Stimulated activated effector memory CD8-positive, alpha-beta T cell treated with anti-CD3 and anti-CD28 coated beads, Interleukin-12 subunit alpha, Interleukin-12 subunit beta, amount 100 ng/mL, for 72 hours (primary cell): ENCODE measurements around the gene RPH3AL.
"Not testable (repeated sequence)": the region's sequence is repeated elsewhere in the genome, so short reads cannot be mapped to it uniquely, and the experiment has no call there.

Experiments
- ATAC-seq: fragments of 150-1000 bp; cut with Tn5 transposase; 2 replicates; pipeline ENCODE4 v1.10.0; 2021
- DNase-seq, 2 donors: peaks; one replicate each; pipeline ENCODE4 v3.0.0; 2021 to 2022; ENCODE audit warnings: low spot score in 2 of 2
- H3K27ac Mint-ChIP-seq: one replicate; pipeline ENCODE4 v1.8.0; 2022; ENCODE audit warnings: mild to moderate bottlenecking, mixed read lengths
- H3K36me3 Mint-ChIP-seq: one replicate; pipeline ENCODE4 v1.8.0; 2022; ENCODE audit warnings: mild to moderate bottlenecking, mixed read lengths
- H3K4me1 Mint-ChIP-seq: one replicate; pipeline ENCODE4 v1.8.0; 2022; ENCODE audit warnings: mixed read lengths
- H3K4me3 Mint-ChIP-seq: one replicate; pipeline ENCODE4 v1.8.0; 2022; ENCODE audit warnings: mild to moderate bottlenecking, mixed read lengths
- H3K9me3 Mint-ChIP-seq: one replicate; pipeline ENCODE4 v1.8.0; 2022; ENCODE audit warnings: mixed read lengths

The RPH3AL gene

DNA sequence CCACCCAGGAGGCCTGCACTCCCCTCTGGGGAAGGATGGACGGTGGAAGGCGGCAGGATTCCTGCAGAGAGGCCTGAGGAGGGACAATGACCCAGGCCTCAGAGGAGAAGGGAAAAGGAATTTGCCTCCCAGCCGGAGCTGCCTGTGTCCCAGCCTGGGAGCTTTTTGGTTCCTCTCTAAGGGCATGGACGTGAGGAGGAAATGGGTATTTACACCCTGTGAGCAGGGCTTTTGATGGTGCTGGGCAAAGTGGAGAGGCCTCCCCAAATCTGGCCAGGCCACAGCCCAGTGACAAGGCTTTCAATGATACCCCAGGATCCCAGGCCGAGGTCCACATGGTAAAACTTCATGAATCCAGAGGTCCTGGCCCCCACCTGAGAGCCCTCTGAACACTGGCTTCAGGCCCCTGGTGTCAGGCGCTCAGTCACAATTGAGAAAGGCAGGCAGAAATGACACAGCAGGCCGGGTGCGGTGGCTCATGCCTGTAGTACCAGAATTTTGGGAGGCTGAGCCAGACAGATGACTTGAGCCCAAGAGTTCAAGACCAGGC lies 115.1 kb downstream of the RPH3AL start:
- ATAC-seq: no peak
- Mint-ChIP-seq H3K27ac (no peak overlapping the region), H3K36me3 (no peaks in the 10 kb centered on the region), H3K9me3 (no peaks in the 10 kb centered on the region), H3K4me1 (no peaks in the 10 kb centered on the region), H3K4me3 (no peak overlapping the region)
- no peak for DNase-seq

DNA sequence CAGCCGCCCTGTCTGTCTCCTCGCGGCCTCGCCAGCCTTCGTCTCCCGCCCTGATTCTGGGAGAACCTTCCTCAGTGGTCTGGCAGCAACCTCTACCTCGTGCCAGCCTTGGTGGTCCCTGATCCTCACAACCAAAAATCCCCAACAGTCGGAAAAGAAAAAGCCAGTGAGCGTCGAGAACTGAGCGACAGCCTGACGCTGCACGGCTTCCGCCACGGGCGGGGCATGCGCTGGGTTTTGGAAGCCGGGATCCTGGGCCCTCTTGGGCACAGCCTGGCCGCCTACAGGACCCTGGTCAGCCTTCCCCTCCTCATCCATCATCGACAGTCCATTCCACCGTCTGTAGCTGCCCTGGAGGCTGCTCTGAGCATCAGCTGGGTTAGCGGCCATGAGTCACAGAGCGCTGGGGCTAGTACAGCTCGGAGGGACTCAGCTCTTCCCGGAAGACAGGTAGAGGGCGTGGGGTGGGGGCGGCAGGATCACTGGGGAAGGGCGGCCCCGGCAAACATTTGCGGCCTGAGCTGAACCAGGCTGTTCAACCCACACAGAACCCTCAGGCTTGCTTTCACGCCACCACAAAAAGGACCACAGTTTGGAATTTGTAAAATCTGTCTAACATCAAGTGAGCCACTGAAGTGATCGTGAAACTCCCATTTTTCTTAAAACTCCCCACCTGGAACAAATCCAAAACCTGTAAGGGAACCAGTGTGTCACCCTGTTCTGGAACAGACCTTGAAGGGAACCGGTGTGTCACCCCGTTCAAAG lies 115.8 kb downstream of the RPH3AL start:
- H3K4me1 Mint-ChIP-seq: no peaks in the 10 kb centered on the region
- H3K36me3 Mint-ChIP-seq: no peaks in the 10 kb centered on the region
- no peak overlapping the region for H3K4me3 Mint-ChIP-seq
- DNase-seq (no peak), ATAC-seq (no peak)
- no peak overlapping the region for H3K27ac Mint-ChIP-seq
- H3K9me3 Mint-ChIP-seq: no peaks in the 10 kb centered on the region

- Mint-ChIP-seq H3K4me3 (no peak overlapping the region), H3K27ac (no peak overlapping the region), H3K4me1 (no peaks in the 10 kb centered on the region), H3K36me3 (no peaks in the 10 kb centered on the region), H3K9me3 (no peaks in the 10 kb centered on the region)
- ATAC-seq (no peak), DNase-seq (no peak)
Measured at GRCh38 chr17:235831-236640, 116.6 kb downstream of the RPH3AL start.

DNA sequence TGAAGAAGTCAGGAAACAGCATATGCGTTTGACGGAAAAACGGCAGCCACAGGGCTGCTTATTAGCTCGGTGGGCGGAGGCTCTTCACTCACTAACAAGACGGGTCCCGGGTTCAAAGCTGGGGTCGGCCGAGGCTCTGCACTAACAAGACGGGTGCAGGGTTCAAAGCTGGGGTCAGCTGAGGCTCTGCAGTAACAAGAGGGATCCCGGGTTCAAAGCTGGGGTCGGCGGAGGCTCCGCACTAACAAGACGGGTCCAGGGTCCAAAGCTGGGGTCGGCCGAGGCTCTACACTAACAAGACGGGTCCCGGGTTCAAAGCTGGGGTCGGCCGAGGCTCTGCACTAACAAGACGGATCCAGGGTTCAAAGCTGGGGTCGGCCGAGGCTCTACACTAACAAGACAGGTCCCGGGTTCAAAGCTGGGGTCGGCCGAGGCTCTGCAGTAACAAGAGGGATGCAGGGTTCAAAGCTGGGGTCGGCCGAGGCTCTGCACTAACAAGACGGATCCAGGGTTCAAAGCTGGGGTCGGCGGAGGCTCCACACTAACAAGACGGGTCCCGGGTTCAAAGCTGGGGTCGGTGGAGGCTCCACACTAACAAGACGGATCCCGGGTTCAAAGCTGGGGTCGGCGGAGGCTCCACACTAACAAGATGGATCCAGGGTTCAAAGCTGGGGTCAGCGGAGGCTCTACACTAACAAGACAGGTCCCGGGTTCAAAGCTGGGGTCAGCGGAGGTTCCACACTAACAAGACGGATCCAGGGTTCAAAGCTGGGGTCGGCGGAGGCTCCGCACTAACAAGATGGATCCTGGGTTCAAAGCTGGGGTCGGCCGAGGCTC lies 117.4 kb downstream of the RPH3AL start:
- not testable (repeated sequence) for H3K4me1 Mint-ChIP-seq, ATAC-seq, H3K9me3 Mint-ChIP-seq, H3K27ac Mint-ChIP-seq, H3K4me3 Mint-ChIP-seq, H3K36me3 Mint-ChIP-seq, DNase-seq

- H3K27ac Mint-ChIP-seq, H3K9me3 Mint-ChIP-seq, DNase-seq, H3K4me1 Mint-ChIP-seq, ATAC-seq, H3K36me3 Mint-ChIP-seq, H3K4me3 Mint-ChIP-seq: not testable (repeated sequence)
Measured at GRCh38 chr17:234163-234993, 118.2 kb downstream of the RPH3AL start.

DNA sequence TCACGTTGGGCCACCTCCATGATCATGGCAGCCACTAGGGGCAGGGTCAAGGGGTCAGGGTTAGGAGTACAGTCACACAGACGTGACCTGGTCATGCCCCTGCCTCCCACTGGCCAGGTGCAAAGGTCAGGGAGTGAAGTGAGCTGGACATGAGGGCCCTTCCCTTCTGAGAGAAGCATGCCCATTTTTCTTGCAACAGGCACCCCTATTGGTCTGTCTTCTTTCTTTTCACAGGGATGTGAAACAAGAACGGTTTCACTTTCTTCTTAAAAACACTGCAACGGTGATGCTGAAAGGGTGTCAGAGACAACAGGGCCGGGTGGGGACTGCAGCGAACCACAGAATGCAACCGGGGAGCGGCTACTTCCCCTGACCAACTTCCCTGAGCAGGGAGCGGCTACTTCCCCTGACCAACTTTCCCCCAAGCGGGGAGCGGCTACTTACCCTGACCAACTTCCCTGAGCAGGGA lies 119.1 kb downstream of the RPH3AL start:
- Mint-ChIP-seq H3K4me1 (no peaks in the 10 kb centered on the region), H3K4me3 (no peak overlapping the region), H3K9me3 (no peaks in the 10 kb centered on the region), H3K27ac (no peak overlapping the region), H3K36me3 (no peaks in the 10 kb centered on the region)
- no peak for DNase-seq
- no peak for ATAC-seq

DNA sequence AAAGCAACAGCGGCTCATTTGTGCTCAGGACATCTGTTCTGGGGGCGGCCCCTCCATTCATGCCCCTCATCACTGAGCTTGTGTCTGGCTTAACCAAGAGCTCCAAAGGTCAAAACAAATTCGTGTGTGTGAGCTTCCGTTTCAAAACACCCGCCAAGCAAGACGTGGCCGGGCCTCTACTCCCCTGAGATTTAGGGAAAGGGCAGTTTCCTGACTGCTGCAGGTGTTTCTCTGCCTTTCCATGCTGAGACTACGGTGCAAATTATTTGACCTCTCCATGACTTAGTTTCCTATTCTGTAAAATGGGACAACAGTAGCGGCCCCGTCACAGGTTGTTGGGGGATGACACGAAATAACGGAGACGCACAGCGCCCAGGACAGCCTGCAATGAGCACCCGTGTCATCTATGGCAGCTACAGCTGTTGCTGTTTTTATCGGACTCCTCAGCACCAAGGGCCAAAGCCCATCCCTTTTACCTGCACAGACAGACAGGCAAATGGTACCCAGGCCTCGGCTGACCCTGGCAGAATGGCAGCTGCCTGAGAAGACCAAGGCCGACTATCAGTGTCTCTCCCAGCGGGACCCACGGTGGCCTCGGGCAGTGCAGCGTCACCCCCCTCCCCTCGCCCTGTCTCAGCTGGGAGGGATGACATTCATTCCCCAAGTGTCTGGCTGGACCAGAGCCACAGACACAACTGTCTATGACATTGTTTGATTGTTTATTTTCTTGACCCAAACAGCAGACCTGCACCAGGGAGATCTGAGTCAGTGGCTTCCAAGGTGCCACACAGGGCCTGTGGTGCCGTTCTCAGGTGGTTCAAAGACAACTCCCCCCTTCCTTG lies 120.4 kb downstream of the RPH3AL start:
- Mint-ChIP-seq H3K27ac (no peak overlapping the region), H3K9me3 (no peaks in the 10 kb centered on the region)

GRCh38 chr17:231191-231965 lies 121.2 kb downstream of the RPH3AL start:
- no peaks in the 10 kb centered on the region for H3K36me3 Mint-ChIP-seq
- no peaks in the 10 kb centered on the region for H3K9me3 Mint-ChIP-seq
- H3K4me1 Mint-ChIP-seq: no peaks in the 10 kb centered on the region
- DNase-seq: no peak
- H3K27ac Mint-ChIP-seq: no peak overlapping the region
- no peak overlapping the region for H3K4me3 Mint-ChIP-seq
- no peak for ATAC-seq

More for the DNA sequence above, 120.4 kb downstream of the RPH3AL start:
- Mint-ChIP-seq H3K4me1 (no peaks in the 10 kb centered on the region), H3K4me3 (no peak overlapping the region), H3K36me3 (no peaks in the 10 kb centered on the region)
- ATAC-seq: no peak
- DNase-seq: no peak

DNA sequence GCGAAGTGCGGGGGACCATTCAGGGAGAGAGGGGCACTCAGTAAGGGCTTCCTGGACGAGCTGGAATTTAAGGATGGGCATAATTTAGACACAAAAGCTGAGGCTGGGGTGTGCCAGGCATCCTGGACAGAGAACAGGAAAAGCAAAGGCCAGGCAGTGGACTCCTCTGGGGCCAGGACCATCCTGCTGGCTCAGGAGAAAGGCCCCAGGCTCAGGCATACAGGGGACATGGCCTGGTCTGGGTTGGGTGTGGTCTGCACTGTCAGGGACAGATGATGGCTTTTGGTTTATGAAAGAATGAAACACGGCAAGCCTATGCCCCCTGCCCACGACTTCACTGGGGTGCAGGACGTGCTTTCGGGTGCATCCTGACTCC lies 122.2 kb downstream of the RPH3AL start:
- ATAC-seq (peak; percentile 6), DNase-seq (no peak)
- no peak overlapping the region for H3K4me3 Mint-ChIP-seq
- no peaks in the 10 kb centered on the region for H3K4me1 Mint-ChIP-seq
- no peak overlapping the region for H3K27ac Mint-ChIP-seq
- H3K9me3 Mint-ChIP-seq: no peaks in the 10 kb centered on the region
- no peaks in the 10 kb centered on the region for H3K36me3 Mint-ChIP-seq

DNA sequence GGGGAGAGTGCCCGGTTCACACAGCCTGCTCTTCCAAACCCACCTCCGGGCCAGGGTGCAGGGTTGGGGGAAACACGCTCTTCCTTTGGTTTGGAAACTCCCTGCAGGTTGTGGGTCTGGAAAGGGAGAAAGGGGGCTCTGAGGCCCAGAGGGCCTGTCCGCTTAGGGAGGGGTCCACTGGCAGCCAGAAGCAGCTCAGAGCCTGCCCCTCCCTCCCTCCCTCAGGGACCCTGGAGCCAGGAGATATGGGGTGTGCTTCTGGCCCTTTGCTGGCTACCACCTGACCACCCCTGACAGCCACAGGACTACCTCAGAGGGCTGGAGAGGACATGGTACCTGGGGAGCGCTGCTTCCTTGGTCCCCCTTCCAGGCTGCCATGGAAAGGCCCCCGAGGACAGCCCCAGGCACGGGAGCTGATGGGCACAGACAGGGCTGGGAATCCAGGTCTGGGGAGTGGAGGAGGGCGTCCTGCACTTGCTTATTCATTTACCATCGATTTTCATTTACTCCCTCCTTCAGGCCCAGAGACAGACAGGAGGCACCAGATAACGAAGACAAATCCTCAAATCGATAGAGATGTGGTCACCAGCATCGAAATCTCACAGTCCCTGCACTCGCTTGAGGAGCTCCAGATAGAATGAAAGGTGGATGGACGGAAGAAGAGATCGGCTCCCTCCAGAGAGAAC lies 122.8 kb downstream of the RPH3AL start:
- H3K4me1 Mint-ChIP-seq: no peaks in the 10 kb centered on the region
- no peak for DNase-seq
- H3K27ac Mint-ChIP-seq: no peak overlapping the region
- ATAC-seq: no peak
- H3K9me3 Mint-ChIP-seq: no peaks in the 10 kb centered on the region
- H3K36me3 Mint-ChIP-seq: no peaks in the 10 kb centered on the region
- no peak overlapping the region for H3K4me3 Mint-ChIP-seq

GRCh38 chr17:228951-229708 lies 123.5 kb downstream of the RPH3AL start:
- H3K27ac Mint-ChIP-seq: no peak overlapping the region
- no peak for DNase-seq

GRCh38 chr17:227946-228615 lies 124.5 kb downstream of the RPH3AL start:
- Mint-ChIP-seq H3K27ac (no peak overlapping the region), H3K36me3 (no peaks in the 10 kb centered on the region), H3K4me1 (no peaks in the 10 kb centered on the region), H3K4me3 (no peak overlapping the region), H3K9me3 (no peaks in the 10 kb centered on the region)
- ATAC-seq: no peak
- no peak for DNase-seq

More at GRCh38 chr17:228951-229708, 123.5 kb downstream of the RPH3AL start:
- Mint-ChIP-seq H3K4me1 (no peaks in the 10 kb centered on the region), H3K36me3 (no peaks in the 10 kb centered on the region), H3K4me3 (no peak overlapping the region), H3K9me3 (no peaks in the 10 kb centered on the region)
- ATAC-seq: no peak
